HL-60 (cell line): ENCODE results near the gene P2RY14.

Experiments
- POLR2AphosphoS5 ChIP-seq: IDR thresholded peaks from 2 replicates; pipeline ENCODE4 v1.6.1; 2012; ENCODE audit warnings: low read depth
- REST ChIP-seq: IDR thresholded peaks from 2 replicates; pipeline ENCODE4 v1.6.1; 2012; ENCODE audit warnings: low read depth; ENCODE audit not compliant: insufficient replicate concordance
- SPI1 ChIP-seq: IDR thresholded peaks from 2 replicates; pipeline ENCODE4 v1.6.1; 2012; ENCODE audit warnings: low read depth, mild to moderate bottlenecking, borderline replicate concordance
- TF ChIP-seq, protein P1 (sequence below): IDR thresholded peaks from one replicate; pipeline ENCODE4 v1.5.1; 2011; ENCODE audit warnings: low read length, control low read depth, inconsistent platforms; ENCODE audit not compliant: insufficient read depth

DNA sequence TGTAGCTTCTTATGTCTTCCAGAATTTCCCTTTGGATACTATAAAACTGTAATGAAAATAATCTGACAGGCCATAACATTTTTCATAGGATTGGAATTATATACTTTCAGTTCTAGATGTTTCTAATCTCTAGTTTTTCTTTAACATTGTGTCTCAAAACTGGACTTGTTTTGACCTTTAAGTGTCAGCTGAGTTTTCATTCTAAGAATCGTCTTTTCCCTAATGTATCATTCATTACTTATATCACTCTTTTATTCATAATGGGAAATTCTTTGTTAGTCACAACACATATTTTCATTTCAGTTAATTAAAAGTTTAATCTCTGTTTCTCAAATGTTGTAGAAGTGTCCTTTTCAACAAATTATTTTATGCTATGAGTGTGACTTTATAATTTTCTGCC, 87.2 kb downstream of the P2RY14 start:
- TF ChIP-seq, protein P1, sequence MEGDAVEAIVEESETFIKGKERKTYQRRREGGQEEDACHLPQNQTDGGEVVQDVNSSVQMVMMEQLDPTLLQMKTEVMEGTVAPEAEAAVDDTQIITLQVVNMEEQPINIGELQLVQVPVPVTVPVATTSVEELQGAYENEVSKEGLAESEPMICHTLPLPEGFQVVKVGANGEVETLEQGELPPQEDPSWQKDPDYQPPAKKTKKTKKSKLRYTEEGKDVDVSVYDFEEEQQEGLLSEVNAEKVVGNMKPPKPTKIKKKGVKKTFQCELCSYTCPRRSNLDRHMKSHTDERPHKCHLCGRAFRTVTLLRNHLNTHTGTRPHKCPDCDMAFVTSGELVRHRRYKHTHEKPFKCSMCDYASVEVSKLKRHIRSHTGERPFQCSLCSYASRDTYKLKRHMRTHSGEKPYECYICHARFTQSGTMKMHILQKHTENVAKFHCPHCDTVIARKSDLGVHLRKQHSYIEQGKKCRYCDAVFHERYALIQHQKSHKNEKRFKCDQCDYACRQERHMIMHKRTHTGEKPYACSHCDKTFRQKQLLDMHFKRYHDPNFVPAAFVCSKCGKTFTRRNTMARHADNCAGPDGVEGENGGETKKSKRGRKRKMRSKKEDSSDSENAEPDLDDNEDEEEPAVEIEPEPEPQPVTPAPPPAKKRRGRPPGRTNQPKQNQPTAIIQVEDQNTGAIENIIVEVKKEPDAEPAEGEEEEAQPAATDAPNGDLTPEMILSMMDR: no peak
- TF ChIP-seq SPI1: no peak
- TF ChIP-seq REST: no peak
- TF ChIP-seq POLR2AphosphoS5: no peak
